Measurements from ENCODE around the gene PTPA.

PTPA gene

GRCh38 chr9:129175825-129176633 is 64.8 kb downstream of the PTPA start:
- H3K4me1 ChIP-seq (ENCODE audit: control insufficient read depth in 1 of 2, insufficient read depth in 2 of 2, low read length in 2 of 2), result peaks cover 27 to 38% of the 10 kb centered on the region in 2 donors
- H3K27ac ChIP-seq (ENCODE audit: low read depth, low read length), result peak overlapping the region; percentile 92
- H3K4me3 ChIP-seq (ENCODE audit: low read depth in 1 of 2, low read length in 2 of 2), result peak overlapping the region; percentile 75 to 81
- no peaks in the 10 kb centered on the region for H3K9me3 ChIP-seq (ENCODE audit: control insufficient read depth in 1 of 2, low read length in 2 of 2)
- H3K9ac ChIP-seq (ENCODE audit: low read depth in 1 of 2, low read length in 2 of 2), result peak overlapping the region; percentile 86 to 87
- H3K27me3 ChIP-seq (ENCODE audit: control insufficient read depth in 1 of 2, insufficient read depth in 2 of 2, low read length in 2 of 2), result peaks cover 9 to 15% of the 10 kb centered on the region in 2 donors
- no peaks in the 10 kb centered on the region for H3K36me3 ChIP-seq (ENCODE audit: control insufficient read depth in 1 of 2, insufficient read depth in 2 of 2, low read length in 2 of 2)

GRCh38 chr9:129176701-129177442 is 65.7 kb downstream of the PTPA start:
- Histone ChIP-seq H3K9me3 (ENCODE audit: control insufficient read depth in 1 of 2, low read length in 2 of 2) (no peaks in the 10 kb centered on the region), H3K9ac (ENCODE audit: low read depth in 1 of 2, low read length in 2 of 2) (peak overlapping the region; percentile 69 to 72), H3K27me3 (ENCODE audit: control insufficient read depth in 1 of 2, insufficient read depth in 2 of 2, low read length in 2 of 2) (peaks cover 9 to 15% of the 10 kb centered on the region in 2 donors), H3K36me3 (ENCODE audit: control insufficient read depth in 1 of 2, insufficient read depth in 2 of 2, low read length in 2 of 2) (no peaks in the 10 kb centered on the region), H3K4me3 (ENCODE audit: low read depth in 1 of 2, low read length in 2 of 2) (peak overlapping the region; percentile 75 to 81), H3K27ac (ENCODE audit: low read depth, low read length) (peak overlapping the region; percentile 92), H3K4me1 (ENCODE audit: control insufficient read depth in 1 of 2, insufficient read depth in 2 of 2, low read length in 2 of 2) (peaks cover 36 to 46% of the 10 kb centered on the region in 2 donors)

GRCh38 chr9:129177443-129177790 is 66.2 kb downstream of the PTPA start:
- Histone ChIP-seq H3K9ac (ENCODE audit: low read depth in 1 of 2, low read length in 2 of 2) (peak overlapping the region; percentile 57 to 91), H3K27ac (ENCODE audit: low read depth, low read length) (peak overlapping the region; percentile 36), H3K4me3 (ENCODE audit: low read depth in 1 of 2, low read length in 2 of 2) (peak overlapping the region; percentile 68 to 87), H3K27me3 (ENCODE audit: control insufficient read depth in 1 of 2, insufficient read depth in 2 of 2, low read length in 2 of 2) (peaks cover 8 to 10% of the 10 kb centered on the region in 2 donors), H3K9me3 (ENCODE audit: control insufficient read depth in 1 of 2, low read length in 2 of 2) (no peaks in the 10 kb centered on the region), H3K4me1 (ENCODE audit: control insufficient read depth in 1 of 2, insufficient read depth in 2 of 2, low read length in 2 of 2) (peaks cover 41 to 52% of the 10 kb centered on the region in 2 donors), H3K36me3 (ENCODE audit: control insufficient read depth in 1 of 2, insufficient read depth in 2 of 2, low read length in 2 of 2) (no peaks in the 10 kb centered on the region)

- Histone ChIP-seq H3K27me3 (ENCODE audit: control insufficient read depth in 1 of 2, insufficient read depth in 2 of 2, low read length in 2 of 2) (peaks cover 4 to 5% of the 10 kb centered on the region in 2 donors), H3K9me3 (ENCODE audit: control insufficient read depth in 1 of 2, low read length in 2 of 2) (no peaks in the 10 kb centered on the region), H3K4me3 (ENCODE audit: low read depth in 1 of 2, low read length in 2 of 2) (peak within 1 kb of the TSS; percentile 75 to 87), H3K36me3 (ENCODE audit: control insufficient read depth in 1 of 2, insufficient read depth in 2 of 2, low read length in 2 of 2) (no peaks in the 10 kb centered on the region), H3K4me1 (ENCODE audit: control insufficient read depth in 1 of 2, insufficient read depth in 2 of 2, low read length in 2 of 2) (peaks cover 47 to 57% of the 10 kb centered on the region in 2 donors), H3K9ac (ENCODE audit: low read depth in 1 of 2, low read length in 2 of 2) (peak within 1 kb of the TSS; percentile 72 to 91), H3K27ac (ENCODE audit: low read depth, low read length) (peak within 1 kb of the TSS; percentile 92)
These were observed 66.8 kb downstream of the PTPA start, which contains the start of gene IER5L for GRCh38 chr9:129177791-129178567. IER5L (minus strand) TSS chr9:129178261; CDS start chr9:129178052, 209 bp downstream.

GRCh38 chr9:129178568-129179382 is 67.6 kb downstream of the PTPA start:
- Histone ChIP-seq H3K4me3 (ENCODE audit: low read depth in 1 of 2, low read length in 2 of 2) (peak overlapping the region; percentile 54 to 57), H3K27me3 (ENCODE audit: control insufficient read depth in 1 of 2, insufficient read depth in 2 of 2, low read length in 2 of 2) (no peaks in the 10 kb centered on the region), H3K36me3 (ENCODE audit: control insufficient read depth in 1 of 2, insufficient read depth in 2 of 2, low read length in 2 of 2) (no peaks in the 10 kb centered on the region), H3K27ac (ENCODE audit: low read depth, low read length) (no peak overlapping the region), H3K4me1 (ENCODE audit: control insufficient read depth in 1 of 2, insufficient read depth in 2 of 2, low read length in 2 of 2) (peaks cover 49 to 62% of the 10 kb centered on the region in 2 donors), H3K9ac (ENCODE audit: low read depth in 1 of 2, low read length in 2 of 2) (no peak overlapping the region), H3K9me3 (ENCODE audit: control insufficient read depth in 1 of 2, low read length in 2 of 2) (no peaks in the 10 kb centered on the region)

- Histone ChIP-seq H3K27ac (ENCODE audit: low read depth, low read length) (no peak overlapping the region), H3K4me1 (ENCODE audit: control insufficient read depth in 1 of 2, insufficient read depth in 2 of 2, low read length in 2 of 2) (peaks cover 59 to 70% of the 10 kb centered on the region in 2 donors), H3K9ac (ENCODE audit: low read depth in 1 of 2, low read length in 2 of 2) (no peak overlapping the region), H3K4me3 (ENCODE audit: low read depth in 1 of 2, low read length in 2 of 2) (no peak overlapping the region), H3K9me3 (ENCODE audit: control insufficient read depth in 1 of 2, low read length in 2 of 2) (no peaks in the 10 kb centered on the region), H3K36me3 (ENCODE audit: control insufficient read depth in 1 of 2, insufficient read depth in 2 of 2, low read length in 2 of 2) (no peaks in the 10 kb centered on the region), H3K27me3 (ENCODE audit: control insufficient read depth in 1 of 2, insufficient read depth in 2 of 2, low read length in 2 of 2) (no peaks in the 10 kb centered on the region)
These were observed 70.0 kb downstream of the PTPA start for GRCh38 chr9:129181246-129181645.

GRCh38 chr9:129182122-129182521 is 70.9 kb downstream of the PTPA start:
- Histone ChIP-seq H3K4me1 (ENCODE audit: control insufficient read depth in 1 of 2, insufficient read depth in 2 of 2, low read length in 2 of 2) (peaks cover 59 to 70% of the 10 kb centered on the region in 2 donors), H3K27ac (ENCODE audit: low read depth, low read length) (no peak overlapping the region), H3K9ac (ENCODE audit: low read depth in 1 of 2, low read length in 2 of 2) (peak overlapping the region in 1 of 2 donors; percentile 35), H3K36me3 (ENCODE audit: control insufficient read depth in 1 of 2, insufficient read depth in 2 of 2, low read length in 2 of 2) (no peaks in the 10 kb centered on the region), H3K9me3 (ENCODE audit: control insufficient read depth in 1 of 2, low read length in 2 of 2) (no peaks in the 10 kb centered on the region), H3K27me3 (ENCODE audit: control insufficient read depth in 1 of 2, insufficient read depth in 2 of 2, low read length in 2 of 2) (no peaks in the 10 kb centered on the region), H3K4me3 (ENCODE audit: low read depth in 1 of 2, low read length in 2 of 2) (peak overlapping the region; percentile 7 to 27)

GRCh38 chr9:129182625-129183494 is 71.6 kb downstream of the PTPA start:
- Histone ChIP-seq H3K27me3 (ENCODE audit: control insufficient read depth in 1 of 2, insufficient read depth in 2 of 2, low read length in 2 of 2) (no peaks in the 10 kb centered on the region), H3K4me1 (ENCODE audit: control insufficient read depth in 1 of 2, insufficient read depth in 2 of 2, low read length in 2 of 2) (peaks cover 59 to 70% of the 10 kb centered on the region in 2 donors), H3K27ac (ENCODE audit: low read depth, low read length) (no peak overlapping the region), H3K4me3 (ENCODE audit: low read depth in 1 of 2, low read length in 2 of 2) (peak overlapping the region; percentile 7 to 27), H3K9ac (ENCODE audit: low read depth in 1 of 2, low read length in 2 of 2) (peak overlapping the region in 1 of 2 donors; percentile 48), H3K9me3 (ENCODE audit: control insufficient read depth in 1 of 2, low read length in 2 of 2) (no peaks in the 10 kb centered on the region), H3K36me3 (ENCODE audit: control insufficient read depth in 1 of 2, insufficient read depth in 2 of 2, low read length in 2 of 2) (no peaks in the 10 kb centered on the region)

All from duodenal mucosa (tissue), 2 donors.